Body of pancreas (tissue), 4 donors: Measurements from ENCODE around the gene ENPP6.

Experiments
- POLR2A ChIP-seq, 3 donors: fragments of 450-650 bp; IDR thresholded peaks; one replicate each; pipeline ENCODE4 v1.6.1; 2016; ENCODE audit warnings: antibody characterized with exemption in 3 of 3, mild to moderate bottlenecking in 2 of 3
- TF ChIP-seq, protein P1 (sequence below), 7 experiments: fragments of 450-650 bp in 4 of 7; fragments of 200-600 bp in 3 of 7; sonication (generic) in 3 of 7; IDR thresholded peaks; one replicate each; pipeline ENCODE4 v1.5.1; 2016 to 2019; ENCODE audit warnings: antibody characterized with exemption in 7 of 7

DNA sequence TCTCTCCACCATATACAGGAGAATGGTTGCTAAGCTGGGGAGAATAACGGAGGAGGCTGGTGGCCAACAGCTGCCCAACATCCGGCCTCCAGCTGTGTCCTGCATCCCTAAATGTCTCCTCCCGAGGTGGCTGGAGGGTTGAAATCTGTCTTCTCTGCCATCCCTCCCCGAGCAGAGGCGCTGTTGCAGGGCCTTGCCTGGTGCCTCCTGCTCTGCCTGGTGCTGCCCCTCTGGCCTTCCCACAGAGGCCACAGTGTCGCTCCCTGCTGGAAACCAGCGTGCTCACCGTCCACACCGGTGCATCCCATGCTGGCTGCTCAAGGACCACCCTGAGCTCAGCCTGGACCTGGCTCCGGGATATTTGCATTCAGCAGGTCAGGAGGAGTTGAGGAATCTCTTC lies 115.2 kb downstream of the ENPP6 start:
- TF ChIP-seq, protein P1, sequence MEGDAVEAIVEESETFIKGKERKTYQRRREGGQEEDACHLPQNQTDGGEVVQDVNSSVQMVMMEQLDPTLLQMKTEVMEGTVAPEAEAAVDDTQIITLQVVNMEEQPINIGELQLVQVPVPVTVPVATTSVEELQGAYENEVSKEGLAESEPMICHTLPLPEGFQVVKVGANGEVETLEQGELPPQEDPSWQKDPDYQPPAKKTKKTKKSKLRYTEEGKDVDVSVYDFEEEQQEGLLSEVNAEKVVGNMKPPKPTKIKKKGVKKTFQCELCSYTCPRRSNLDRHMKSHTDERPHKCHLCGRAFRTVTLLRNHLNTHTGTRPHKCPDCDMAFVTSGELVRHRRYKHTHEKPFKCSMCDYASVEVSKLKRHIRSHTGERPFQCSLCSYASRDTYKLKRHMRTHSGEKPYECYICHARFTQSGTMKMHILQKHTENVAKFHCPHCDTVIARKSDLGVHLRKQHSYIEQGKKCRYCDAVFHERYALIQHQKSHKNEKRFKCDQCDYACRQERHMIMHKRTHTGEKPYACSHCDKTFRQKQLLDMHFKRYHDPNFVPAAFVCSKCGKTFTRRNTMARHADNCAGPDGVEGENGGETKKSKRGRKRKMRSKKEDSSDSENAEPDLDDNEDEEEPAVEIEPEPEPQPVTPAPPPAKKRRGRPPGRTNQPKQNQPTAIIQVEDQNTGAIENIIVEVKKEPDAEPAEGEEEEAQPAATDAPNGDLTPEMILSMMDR (IDR thresholded peaks at IDR 0.05): no peak
- TF ChIP-seq POLR2A (IDR thresholded peaks at IDR 0.05): no peak
